RWPE2 (cell line): ENCODE results near the gene TBC1D19.
A peak's percentile ranks its signal among the peaks of the same experiment; 100 is the strongest.

Source experiments
- ATAC-seq: fragments of 200-7000 bp; cut with Tn5 transposase; 3 replicates; pipeline ENCODE4 v1.9.1; 2021; ENCODE audit warnings: low read depth
- DNase-seq: peaks from one replicate; pipeline ENCODE4 v3.0.0-alpha.2; 2020; ENCODE audit warnings: low spot score
- H3K27ac ChIP-seq: fragments of 450-650 bp; 2 replicates; pipeline ENCODE4 v1.5.1; 2017; ENCODE audit warnings: mild to moderate bottlenecking; ENCODE audit not compliant: poor library complexity, severe bottlenecking
- H3K27me3 ChIP-seq: fragments of 250-450 bp; sonication (Bioruptor Pico); 2 replicates; pipeline ENCODE4 v1.5.1; 2021; ENCODE audit warnings: mild to moderate bottlenecking, moderate library complexity; ENCODE audit not compliant: insufficient read depth, poor library complexity, severe bottlenecking
- H3K36me3 ChIP-seq: fragments of 250-450 bp; sonication (Bioruptor Pico); 2 replicates; pipeline ENCODE4 v1.5.1; 2020; ENCODE audit warnings: low read depth, mild to moderate bottlenecking, moderate library complexity
- H3K4me1 ChIP-seq: fragments of 250-450 bp; sonication (Bioruptor Pico); 2 replicates; pipeline ENCODE4 v1.5.1; 2021; ENCODE audit warnings: mild to moderate bottlenecking, moderate library complexity; ENCODE audit not compliant: insufficient read depth, poor library complexity, severe bottlenecking
- H3K4me3 ChIP-seq: fragments of 250-450 bp; sonication (Bioruptor Pico); 2 replicates; pipeline ENCODE4 v1.5.1; 2021; ENCODE audit warnings: mild to moderate bottlenecking, moderate library complexity; ENCODE audit not compliant: severe bottlenecking
- H3K9me3 ChIP-seq: fragments of 250-450 bp; sonication (Bioruptor Pico); 2 replicates; pipeline ENCODE4 v1.5.1; 2021; ENCODE audit warnings: mild to moderate bottlenecking, moderate library complexity; ENCODE audit not compliant: severe bottlenecking
- CTCF ChIP-seq: fragments of 450-650 bp; IDR thresholded peaks from one replicate; pipeline ENCODE4 v1.5.1; 2017; ENCODE audit warnings: mild to moderate bottlenecking, moderate library complexity; ENCODE audit not compliant: poor library complexity, severe bottlenecking

Gene TBC1D19

DNA sequence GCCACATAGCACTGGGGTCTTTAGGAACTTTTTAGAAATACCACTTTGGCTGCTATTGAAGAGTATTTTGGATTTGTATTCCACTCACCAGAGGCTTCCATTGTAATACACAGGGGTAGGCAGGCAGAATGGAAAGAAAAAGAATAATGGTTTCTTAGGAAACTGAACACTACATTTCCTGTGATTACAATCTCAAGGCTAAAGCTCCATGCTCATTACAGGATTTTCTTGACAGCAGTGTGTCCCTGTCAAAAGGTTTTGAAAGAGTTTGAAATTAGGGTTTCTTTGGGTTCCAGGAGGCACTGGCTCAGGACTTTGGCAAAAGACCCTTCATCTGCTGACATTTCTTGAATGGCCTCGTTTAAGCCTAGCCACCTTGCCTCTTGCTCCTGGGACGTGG, 201.9 kb downstream of the TBC1D19 start:
- no peak for DNase-seq
- H3K27me3 ChIP-seq: no peaks in the 10 kb centered on the region
- peaks cover 40% of the 10 kb centered on the region for H3K4me1 ChIP-seq
- TF ChIP-seq CTCF: no peak
- H3K9me3 ChIP-seq: no peaks in the 10 kb centered on the region
- no peak overlapping the region for H3K27ac ChIP-seq
- ATAC-seq: no peak
- H3K36me3 ChIP-seq: no peaks in the 10 kb centered on the region
- no peak overlapping the region for H3K4me3 ChIP-seq

- Histone ChIP-seq H3K36me3 (no peaks in the 10 kb centered on the region), H3K27me3 (no peaks in the 10 kb centered on the region), H3K4me1 (peaks cover 29% of the 10 kb centered on the region), H3K9me3 (no peaks in the 10 kb centered on the region), H3K27ac (peak overlapping the region; percentile 83), H3K4me3 (no peak overlapping the region)
- ATAC-seq: no peak
- DNase-seq: no peak
- TF ChIP-seq CTCF: no peak
Measured at GRCh38 chr4:26786916-26787315, 203.0 kb downstream of the TBC1D19 start.

- DNase-seq (peak; percentile 83), ATAC-seq (peak; percentile 93)
- no peak overlapping the region for H3K4me3 ChIP-seq
- no peaks in the 10 kb centered on the region for H3K9me3 ChIP-seq
- peak overlapping the region; percentile 83 for H3K27ac ChIP-seq
- H3K4me1 ChIP-seq: peaks cover 21% of the 10 kb centered on the region
- H3K27me3 ChIP-seq: no peaks in the 10 kb centered on the region
- TF ChIP-seq CTCF: peak; percentile 24
- no peaks in the 10 kb centered on the region for H3K36me3 ChIP-seq
Measured at GRCh38 chr4:26787461-26788340, 203.8 kb downstream of the TBC1D19 start.

DNA sequence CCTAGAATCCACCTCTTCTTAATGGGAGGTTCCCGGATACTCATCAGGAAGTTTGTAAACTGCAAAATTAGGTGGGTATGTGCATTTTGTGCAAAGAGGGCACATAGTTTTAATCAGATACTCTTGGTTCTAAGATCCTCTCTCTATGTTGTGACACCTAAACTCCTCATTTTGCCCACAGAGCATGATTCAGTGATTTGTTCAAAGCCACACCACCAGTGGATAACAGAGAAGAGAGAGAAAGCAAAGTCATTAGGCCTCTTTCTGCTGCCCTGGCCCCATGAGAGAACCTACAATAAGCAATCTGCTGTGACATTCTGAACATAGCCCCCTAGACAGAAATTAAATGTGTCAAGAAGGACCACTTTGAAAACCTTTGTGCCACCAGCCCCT, 204.5 kb downstream of the TBC1D19 start:
- H3K4me1 ChIP-seq: peaks cover 15% of the 10 kb centered on the region
- H3K27me3 ChIP-seq: no peaks in the 10 kb centered on the region
- no peak for TF ChIP-seq CTCF
- no peaks in the 10 kb centered on the region for H3K9me3 ChIP-seq
- DNase-seq (no peak), ATAC-seq (peak; percentile 4; the same call in 1 of the 3 replicates)
- no peak overlapping the region for H3K4me3 ChIP-seq
- peak overlapping the region; percentile 83 for H3K27ac ChIP-seq
- H3K36me3 ChIP-seq: no peaks in the 10 kb centered on the region

DNA sequence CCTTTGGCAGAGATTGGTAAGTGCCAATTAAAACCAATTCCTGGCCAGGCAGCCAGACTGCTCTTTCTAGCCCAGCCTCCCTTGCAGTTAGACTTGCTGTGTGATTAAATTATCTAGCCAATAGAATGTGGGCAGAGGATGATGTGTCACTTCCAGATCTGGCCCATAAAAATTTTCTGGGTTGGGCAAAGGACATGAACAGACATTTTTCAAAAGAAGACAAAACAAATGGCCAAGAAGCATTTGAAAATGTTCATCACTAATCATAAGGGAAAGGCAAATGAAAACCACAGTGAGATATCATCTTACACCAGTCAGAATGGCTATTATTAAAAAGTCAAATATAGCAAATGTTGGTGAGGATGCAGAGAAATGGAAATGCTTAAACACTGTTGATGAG, 205.3 kb downstream of the TBC1D19 start:
- TF ChIP-seq CTCF: no peak
- ATAC-seq (no peak), DNase-seq (no peak)
- H3K4me3 ChIP-seq: no peak overlapping the region
- no peaks in the 10 kb centered on the region for H3K27me3 ChIP-seq
- H3K4me1 ChIP-seq: peaks cover 14% of the 10 kb centered on the region
- H3K9me3 ChIP-seq: no peaks in the 10 kb centered on the region
- H3K36me3 ChIP-seq: no peaks in the 10 kb centered on the region
- H3K27ac ChIP-seq: peak overlapping the region; percentile 83
